GM21529 (cell line): ENCODE measurements around the gene KIAA1958.

Experiments
- ATAC-seq: cut with Tn5 transposase; IDR thresholded peaks from one replicate; pipeline ENCODE4 v1.9.1; 2021; ENCODE audit not compliant: unreplicated experiment

The KIAA1958 gene

GRCh38 chr9:112486221-112487007 lies at the start of gene KIAA1958:
Gene KIAA1958 (plus strand): TSS chr9:112486827. CDS start chr9:112574081, 87,254 bp downstream.
- peak; percentile 89 for ATAC-seq

- ATAC-seq = no peak
Observed at GRCh38 chr9:112437406-112437805, 49.2 kb upstream of the KIAA1958 start.

GRCh38 chr9:112439171-112439570 lies 47.5 kb upstream of the KIAA1958 start:
- ATAC-seq = no peak

- ATAC-seq = no peak
Observed at GRCh38 chr9:112439825-112440224, 46.8 kb upstream of the KIAA1958 start.

GRCh38 chr9:112443200-112443599 lies 43.4 kb upstream of the KIAA1958 start:
- ATAC-seq = no peak

- ATAC-seq = no peak
Observed at GRCh38 chr9:112443636-112444035, 43.0 kb upstream of the KIAA1958 start.

- no peak for ATAC-seq
Observed at GRCh38 chr9:112445196-112445595, 41.4 kb upstream of the KIAA1958 start.

GRCh38 chr9:112446080-112446479 lies 40.5 kb upstream of the KIAA1958 start:
- ATAC-seq = no peak

- ATAC-seq = no peak
Observed at GRCh38 chr9:112446526-112446925, 40.1 kb upstream of the KIAA1958 start.

GRCh38 chr9:112447283-112447761 lies 39.3 kb upstream of the KIAA1958 start:
- ATAC-seq = no peak

- ATAC-seq = no peak
Observed at GRCh38 chr9:112462855-112463254, 23.8 kb upstream of the KIAA1958 start.

- no peak for ATAC-seq
Observed at GRCh38 chr9:112465352-112465751, 21.3 kb upstream of the KIAA1958 start.

GRCh38 chr9:112472996-112473395 lies 13.6 kb upstream of the KIAA1958 start:
- no peak for ATAC-seq

- no peak for ATAC-seq
Observed at GRCh38 chr9:112473986-112474385, 12.6 kb upstream of the KIAA1958 start.

- no peak for ATAC-seq
Observed at GRCh38 chr9:112475318-112475717, 11.3 kb upstream of the KIAA1958 start.

- ATAC-seq = no peak
Observed at GRCh38 chr9:112477330-112477729, 9.3 kb upstream of the KIAA1958 start.

GRCh38 chr9:112479221-112479620 lies 7.4 kb upstream of the KIAA1958 start:
- ATAC-seq = no peak

GRCh38 chr9:112484607-112485006 lies 2.0 kb upstream of the KIAA1958 start:
- no peak for ATAC-seq

GRCh38 chr9:112485574-112485973 lies 1.1 kb upstream of the KIAA1958 start:
- no peak for ATAC-seq

- ATAC-seq = peak; percentile 38
Observed at GRCh38 chr9:112487008-112487798, 576 bp downstream of the KIAA1958 start.

- ATAC-seq = no peak
Observed at GRCh38 chr9:112487799-112488340, 1.2 kb downstream of the KIAA1958 start.
